T1000 (cell line): Measurements from ENCODE around the gene ATP5PD.
"Not testable (repeated sequence)": the region's sequence is repeated elsewhere in the genome, so short reads cannot be mapped to it uniquely, and the experiment has no call there.

Source experiments
- DNase-seq: peaks from one replicate; lab custom pipeline; 2025; ENCODE audit warnings: mixed read lengths; lab: John Stamatoyannopoulos, UW

ATP5PD gene

DNA sequence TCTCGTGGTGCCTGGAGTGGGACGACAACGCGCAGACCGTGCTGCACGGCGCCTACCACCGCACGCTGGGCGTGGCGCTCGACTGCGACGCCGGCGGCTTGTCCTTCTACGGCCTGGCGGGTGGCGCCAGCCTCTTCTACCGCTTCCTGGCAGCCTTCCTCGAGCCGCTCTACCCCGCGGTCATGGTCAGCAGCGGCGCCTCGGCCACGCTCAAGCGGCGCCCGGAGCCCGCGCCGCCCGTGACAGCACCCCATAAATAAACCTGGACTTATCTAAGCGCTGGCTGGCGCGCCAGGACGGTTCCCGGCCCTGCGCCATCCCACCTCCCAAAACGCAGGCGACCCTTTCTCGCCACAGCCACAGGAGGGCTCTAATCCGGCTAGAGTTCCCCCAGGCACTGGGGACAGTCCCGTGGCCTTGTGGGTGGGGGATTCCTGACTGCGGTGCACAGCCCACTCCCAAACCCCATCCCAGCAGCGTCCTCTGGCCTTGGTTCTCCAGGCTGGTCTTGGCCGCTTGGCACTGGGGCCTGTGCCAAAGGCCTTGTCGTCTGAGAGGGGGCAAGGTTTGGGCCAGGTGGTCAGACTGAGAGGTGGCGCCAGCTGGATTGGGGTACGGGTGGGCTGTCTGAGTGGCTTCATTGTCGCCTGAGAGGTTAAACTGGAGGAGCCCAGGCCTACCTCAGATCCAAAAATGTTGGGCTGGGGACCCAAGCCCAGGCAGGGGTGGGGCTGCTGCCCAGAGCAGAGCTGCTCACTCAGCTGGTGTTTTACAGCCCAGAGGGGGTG lies 30.9 kb upstream of the ATP5PD start:
- no peak for DNase-seq

DNA sequence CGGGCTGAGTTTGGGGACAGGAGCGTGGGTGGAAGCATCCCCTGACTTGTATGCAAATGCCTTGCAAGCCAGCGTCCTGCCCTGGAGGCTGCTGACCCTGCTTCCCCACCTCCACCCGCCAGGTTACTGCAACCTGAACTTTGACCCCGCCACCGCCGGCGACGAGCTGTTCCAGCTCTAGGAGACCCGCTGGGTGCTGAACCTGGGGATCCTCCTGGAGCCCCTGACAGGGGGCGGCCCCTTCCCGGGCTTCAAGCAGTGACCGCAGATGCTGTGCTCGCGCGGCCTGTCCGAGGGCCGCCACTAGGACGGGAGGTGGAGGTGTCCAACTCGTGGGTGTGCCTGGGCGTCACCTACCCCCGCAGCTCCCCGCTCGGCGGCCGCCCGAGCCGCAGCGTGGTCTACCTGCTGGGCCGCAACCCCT lies 30.3 kb upstream of the ATP5PD start:
- DNase-seq, result no peak

- no peak for DNase-seq
These were observed 29.0 kb upstream of the ATP5PD start for GRCh38 chr17:75075597-75076336.

GRCh38 chr17:75074532-75074931 lies 27.8 kb upstream of the ATP5PD start:
- no peak for DNase-seq

DNA sequence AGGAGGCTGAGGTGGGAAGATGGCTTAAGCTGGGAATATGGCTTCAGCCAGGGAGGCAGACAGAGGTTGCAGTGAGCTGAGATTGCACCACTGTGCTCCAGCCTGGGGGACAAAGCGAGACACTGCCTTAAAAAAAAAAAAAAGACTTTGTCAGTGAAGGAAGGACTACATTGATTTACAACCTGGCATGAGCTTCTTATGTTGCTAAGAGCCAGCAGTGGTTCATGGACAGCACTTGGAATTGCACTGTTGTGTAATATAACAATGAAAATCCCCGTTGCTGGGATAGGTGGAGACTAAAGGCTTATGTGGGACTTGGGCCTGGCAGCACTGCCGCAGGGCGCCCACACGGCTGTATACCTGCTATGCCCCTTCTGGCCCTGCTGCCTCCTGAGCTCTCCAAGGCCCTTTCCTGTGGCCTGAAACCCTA lies 26.9 kb upstream of the ATP5PD start:
- DNase-seq, result no peak

DNA sequence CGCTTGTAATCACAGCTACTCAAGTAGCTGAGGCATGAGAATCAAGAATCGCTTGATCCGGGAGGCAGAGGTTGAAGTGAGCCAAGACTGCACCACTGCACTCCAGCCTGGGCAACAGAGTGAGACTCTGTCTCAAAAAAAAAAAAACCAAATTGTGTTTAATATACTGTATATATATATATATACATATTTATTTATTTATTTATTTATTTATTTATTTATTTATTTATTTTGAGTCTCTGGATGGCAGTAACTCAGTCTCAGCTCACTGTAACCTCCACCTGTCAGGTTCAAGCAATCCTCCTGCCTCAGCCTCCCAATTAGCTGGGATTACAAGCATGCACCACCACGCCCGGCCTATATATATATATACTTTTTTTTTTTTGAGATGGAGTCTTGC lies 26.1 kb upstream of the ATP5PD start:
- not testable (repeated sequence) for DNase-seq

DNA sequence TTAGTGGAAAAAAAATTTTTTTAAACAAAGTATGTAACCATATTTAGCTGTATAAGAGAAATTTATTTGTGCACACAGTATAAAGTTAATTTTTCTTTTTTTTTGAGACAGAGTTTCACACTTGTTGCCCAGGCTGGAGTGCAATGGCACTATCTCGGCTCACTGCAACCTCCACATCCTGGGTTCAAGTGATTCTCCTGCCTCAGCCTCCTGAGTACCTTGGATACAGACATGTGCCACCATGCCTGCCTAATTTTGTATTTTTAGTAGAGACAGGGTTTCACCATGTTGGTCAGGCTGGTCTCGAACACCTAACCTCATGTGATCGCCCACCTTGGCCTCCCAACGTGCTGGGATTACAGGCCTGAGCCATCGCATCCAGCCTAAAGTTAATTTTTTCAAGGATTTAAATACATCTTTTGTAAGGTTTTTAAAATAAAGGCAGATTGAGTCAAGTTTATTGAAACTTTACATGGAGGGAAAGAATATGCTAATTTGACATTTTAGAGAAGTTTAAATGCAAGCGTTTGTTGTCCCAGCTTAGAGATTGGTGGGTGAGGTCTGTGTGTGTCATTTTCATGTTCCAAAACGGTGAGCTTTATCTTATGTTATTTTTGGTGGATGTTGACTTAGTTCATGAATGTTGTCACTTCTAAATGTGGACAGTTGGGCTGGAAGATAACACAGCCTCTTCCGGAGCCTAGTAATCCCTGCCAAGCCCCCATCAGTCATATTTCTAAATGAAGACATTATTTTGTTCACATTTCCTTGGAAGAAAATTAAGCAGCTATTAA lies 24.9 kb upstream of the ATP5PD start:
- DNase-seq, result not testable (repeated sequence)

- DNase-seq, result no peak
These were observed 23.0 kb upstream of the ATP5PD start for GRCh38 chr17:75069783-75070182.

GRCh38 chr17:75068750-75069149 lies 22.0 kb upstream of the ATP5PD start:
- no peak for DNase-seq

- DNase-seq, result no peak
These were observed 21.1 kb upstream of the ATP5PD start for GRCh38 chr17:75067856-75068255.

DNA sequence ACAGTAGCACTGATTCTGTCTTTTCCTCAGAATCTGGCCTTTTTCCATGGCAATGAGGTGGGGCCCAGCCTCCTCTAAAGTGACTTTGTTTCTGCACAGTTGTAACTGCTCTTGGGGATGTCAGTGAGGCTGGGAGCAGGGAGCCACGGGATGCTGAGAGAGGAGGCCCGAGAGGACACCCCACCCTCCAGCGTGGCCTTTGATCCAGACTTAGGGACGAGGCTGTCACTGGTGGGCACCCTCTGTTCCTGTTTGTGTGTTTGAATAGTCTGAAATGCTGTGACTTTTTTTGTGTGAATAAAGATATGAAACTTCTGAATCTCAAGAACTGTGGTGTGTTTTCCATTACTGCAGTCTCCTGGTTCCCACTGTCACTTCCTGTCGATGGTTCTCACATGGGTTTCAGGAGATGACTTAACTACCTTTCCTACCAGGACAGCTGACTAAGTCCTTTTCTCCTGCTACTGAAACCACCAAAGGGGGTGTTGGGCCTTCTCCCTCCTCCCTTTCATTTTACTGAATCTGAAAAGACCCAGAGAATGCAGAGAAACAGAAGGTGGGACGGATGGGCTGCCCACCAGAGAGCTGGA lies 18.9 kb upstream of the ATP5PD start:
- no peak for DNase-seq

DNA sequence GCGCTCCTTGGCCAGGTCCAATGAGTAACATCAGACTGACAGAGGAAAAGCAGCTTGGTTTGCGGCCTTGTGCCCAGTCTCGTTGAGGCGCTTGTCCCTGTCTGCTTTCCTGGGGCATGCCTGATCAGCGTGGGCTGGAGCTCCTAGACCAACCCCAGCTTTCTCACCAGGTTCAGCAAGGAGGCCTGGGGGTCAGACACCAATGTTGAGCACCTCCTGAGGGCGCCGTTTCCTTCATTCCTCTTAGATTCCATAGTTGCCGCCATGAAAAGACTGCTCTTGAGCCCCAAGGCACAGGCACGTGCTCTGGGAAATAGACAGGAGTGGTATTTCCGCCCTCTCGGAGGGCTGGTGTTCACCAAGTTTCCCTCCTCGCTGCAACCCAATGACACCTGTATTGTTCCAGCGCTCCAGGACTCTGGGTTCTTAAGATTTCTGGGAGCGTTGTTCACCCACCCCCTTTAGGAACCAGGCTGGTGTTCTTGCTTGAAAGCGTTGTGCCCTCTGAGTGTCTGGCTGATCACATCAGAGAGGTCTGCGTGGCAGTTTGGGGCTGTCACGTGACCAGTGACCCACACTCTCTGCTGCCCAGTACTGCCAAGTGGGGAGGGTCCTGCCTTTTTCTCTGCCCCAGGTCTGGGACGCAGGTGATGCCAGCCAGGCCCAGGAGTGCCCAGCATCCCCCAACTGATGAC lies 18.2 kb upstream of the ATP5PD start:
- DNase-seq, result no peak

DNA sequence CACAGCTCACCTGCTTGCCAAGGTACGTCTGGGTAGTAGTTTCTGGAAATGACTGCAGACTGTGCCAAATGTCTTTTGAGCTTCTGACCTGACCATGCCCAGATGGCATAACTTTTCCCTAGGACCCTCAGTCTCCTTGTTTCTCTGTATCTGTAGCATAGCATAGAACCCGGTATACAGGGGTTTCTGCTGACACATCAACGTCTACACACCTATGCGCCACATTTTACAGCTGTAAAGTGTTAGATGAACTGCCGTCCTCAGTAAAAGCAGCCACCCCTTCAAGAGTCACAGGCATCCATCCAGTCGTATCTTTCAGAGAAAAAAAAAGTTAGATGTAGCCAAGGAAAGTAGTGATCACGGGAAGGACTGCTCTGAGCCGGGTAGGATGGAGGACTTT lies 17.7 kb upstream of the ATP5PD start:
- no peak for DNase-seq

DNA sequence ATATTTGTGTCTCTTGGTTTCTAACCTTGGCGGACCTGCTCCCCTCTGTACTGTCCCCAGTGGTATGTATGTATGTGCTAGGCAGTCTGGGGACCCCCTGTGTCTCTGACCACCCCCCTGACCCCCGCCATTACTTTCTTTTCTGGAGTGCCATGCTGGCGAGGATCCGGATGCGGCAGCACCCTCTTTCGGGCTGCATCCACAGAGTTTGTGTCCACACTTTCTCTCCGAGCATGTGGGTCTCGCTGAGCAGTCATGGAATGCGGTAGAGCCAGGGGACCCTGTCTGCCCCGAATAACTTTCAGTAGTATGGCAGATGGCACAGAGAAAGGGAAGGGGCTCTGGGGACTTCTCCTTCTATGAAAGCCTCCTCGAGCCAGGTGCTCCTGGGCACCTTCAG lies 17.3 kb upstream of the ATP5PD start:
- no peak for DNase-seq

- DNase-seq, result no peak
These were observed 16.9 kb upstream of the ATP5PD start for GRCh38 chr17:75063626-75064025.

- DNase-seq, result no peak
These were observed 16.4 kb upstream of the ATP5PD start for GRCh38 chr17:75063201-75063600.

- no peak for DNase-seq
These were observed 14.8 kb upstream of the ATP5PD start for GRCh38 chr17:75061618-75062017.

DNA sequence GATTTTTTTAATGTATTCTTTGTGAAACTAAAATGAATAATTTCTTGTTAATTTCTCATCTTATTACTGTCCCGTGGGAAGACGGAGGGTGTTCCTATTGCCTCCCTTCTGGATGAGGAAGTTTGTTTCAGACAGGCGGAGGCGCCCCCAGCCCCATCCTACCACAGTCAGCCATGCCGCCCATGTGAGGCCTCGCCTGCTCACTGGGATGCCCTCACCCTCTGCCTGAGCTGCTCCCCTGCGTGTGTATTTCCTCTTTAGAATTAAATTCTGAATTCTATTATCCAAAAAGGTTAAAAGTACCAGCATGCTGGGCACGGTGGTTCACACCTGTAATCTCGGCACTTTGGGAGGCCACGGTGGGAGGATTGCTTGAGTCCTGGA lies 14.3 kb upstream of the ATP5PD start:
- no peak for DNase-seq

GRCh38 chr17:75060434-75061054 lies 13.8 kb upstream of the ATP5PD start:
- no peak for DNase-seq

GRCh38 chr17:75059369-75060345 lies 12.9 kb upstream of the ATP5PD start:
- DNase-seq, result no peak
